DND-41 (cell line): Measurements from ENCODE around the gene EIF4E1B.

Source experiments
- CTCF ChIP-seq: IDR thresholded peaks from 2 replicates; pipeline ENCODE4 v1.5.1; 2012; ENCODE audit warnings: borderline replicate concordance, low read length, moderate library complexity, mild to moderate bottlenecking; ENCODE audit not compliant: poor library complexity, severe bottlenecking; ENCODE audit errors: extremely low read depth
- EZH2 ChIP-seq: IDR thresholded peaks from 3 replicates; pipeline ENCODE4 v1.6.1; 2012; ENCODE audit warnings: borderline replicate concordance, low read depth, mild to moderate bottlenecking, moderate library complexity, low read length, inconsistent platforms; ENCODE audit not compliant: severe bottlenecking

GRCh38 chr5:176651472-176651980 lies 21.1 kb downstream of the EIF4E1B start:
- TF ChIP-seq CTCF, result no peak
- TF ChIP-seq EZH2, result no peak
